NCI-H460 (cell line): ENCODE data around the gene SMCO1. TPM values are rescaled to one million over a fixed set of nuclear protein-coding genes. Genes with fewer than 3 reads are reported as not detected.
"Not testable (repeated sequence)": the region's sequence is repeated elsewhere in the genome, so short reads cannot be mapped to it uniquely, and the experiment has no call there.

Source experiments
- DNase-seq: peaks from one replicate; pipeline ENCODE4 v3.0.0-alpha.2; 2016; ENCODE audit warnings: low read depth; ENCODE audit errors: extremely low read depth
- total RNA-seq: library from RNA; depleted of rRNA; stranded (reverse); fragments of >200 nt; shearing (Covaris generic); gene quantifications from 2 replicates; pipeline ENCODE4 v1.2.3, GENCODE V29; 2014

SMCO1 gene
- total RNA-seq, 1 experiment from 2014 or later: not detected

- no peak for DNase-seq
Measured at GRCh38 chr3:196523841-196524240, 8.7 kb upstream of the SMCO1 start.

GRCh38 chr3:196521291-196521690, 6.1 kb upstream of the SMCO1 start:
- DNase-seq: not testable (repeated sequence)

- no peak for DNase-seq
Measured at GRCh38 chr3:196519718-196520082, 4.6 kb upstream of the SMCO1 start.

DNA sequence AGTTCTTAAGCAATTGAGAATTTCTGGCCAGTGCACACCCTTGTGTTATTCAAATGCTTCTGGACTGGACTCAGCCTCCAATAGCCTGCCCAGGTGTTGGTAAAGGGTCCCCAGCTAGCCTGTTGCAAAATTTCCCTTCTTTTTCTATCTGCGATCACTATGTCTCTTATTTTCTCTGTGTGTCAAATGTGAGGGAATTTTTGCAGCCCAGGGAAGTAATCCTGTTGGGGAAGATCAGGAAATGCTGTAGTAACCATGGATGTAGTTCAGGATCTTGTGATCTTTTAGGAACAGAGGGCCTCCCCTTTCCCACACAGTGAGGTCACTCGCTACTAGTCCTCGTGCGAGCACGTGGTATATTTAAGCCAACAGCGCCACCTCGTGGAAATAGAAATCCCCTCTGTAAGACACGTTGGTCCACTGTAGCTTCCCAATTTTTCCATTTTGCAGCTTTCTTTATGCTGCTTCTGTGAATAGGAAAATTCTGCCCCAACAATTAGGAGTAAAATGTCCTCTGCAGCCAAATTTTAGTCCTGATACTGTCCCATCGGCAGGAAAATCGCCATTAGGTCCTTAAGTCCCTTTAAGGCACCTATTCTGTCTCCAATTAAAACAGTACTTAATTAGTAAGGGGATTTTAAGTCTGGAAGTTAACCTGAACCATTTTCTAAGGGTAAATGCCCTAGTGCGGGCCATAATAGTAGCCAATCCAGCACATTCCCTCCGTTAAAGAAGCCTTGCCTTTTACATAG, 4.0 kb upstream of the SMCO1 start:
- DNase-seq: no peak

DNA sequence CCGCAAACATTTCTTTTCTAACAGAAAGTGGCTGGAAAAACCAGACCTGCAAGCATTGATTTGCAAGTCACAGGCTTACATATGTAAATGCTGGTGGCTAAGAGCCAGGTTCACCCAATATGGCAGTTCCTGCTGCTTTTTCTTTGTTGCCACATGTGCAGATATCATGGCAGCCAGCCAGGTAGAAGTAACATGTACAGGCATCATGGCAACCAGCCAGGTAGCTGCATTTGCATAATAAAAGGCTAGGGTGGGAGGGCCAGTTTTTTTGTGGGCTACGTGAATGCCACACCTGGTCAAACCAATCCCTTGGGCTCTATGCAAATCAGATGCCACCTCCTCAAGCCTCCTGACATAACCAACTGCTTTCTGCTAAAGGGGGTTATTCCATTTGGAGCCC, 2.8 kb upstream of the SMCO1 start:
- DNase-seq: no peak

DNA sequence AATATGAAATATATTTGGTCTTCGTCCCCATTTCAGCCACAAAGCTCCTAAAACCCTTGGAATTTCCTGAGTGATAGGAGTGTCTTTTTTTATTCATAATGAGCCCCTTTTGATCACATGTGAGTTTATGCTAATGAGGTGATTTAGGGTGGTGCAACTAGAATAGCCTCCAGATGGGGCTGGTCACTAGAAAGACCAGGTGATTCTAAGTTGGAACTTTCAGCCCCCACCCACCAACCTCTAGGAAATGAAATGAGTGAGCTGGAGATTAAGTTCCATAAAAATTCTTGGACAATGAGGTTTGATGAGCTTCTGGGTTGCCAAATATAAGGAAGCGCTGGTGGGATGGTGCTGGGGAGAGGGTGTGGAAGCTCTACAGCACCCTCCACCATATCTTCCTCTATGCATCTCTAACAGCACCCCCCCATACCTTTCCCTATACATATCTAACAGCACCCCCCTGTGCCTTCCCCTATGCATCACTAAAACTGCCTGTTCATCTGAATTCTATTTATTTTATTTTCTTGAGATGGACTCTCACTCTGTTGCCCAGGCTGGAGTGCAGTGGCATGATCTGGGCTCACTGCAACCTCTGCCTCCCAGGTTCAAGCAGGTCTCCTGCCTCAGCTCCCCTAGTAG, 2.1 kb upstream of the SMCO1 start:
- DNase-seq: no peak

- no peak for DNase-seq
Measured at GRCh38 chr3:196514350-196514716, 813 bp downstream of the SMCO1 start.

GRCh38 chr3:196513697-196514349, 1.3 kb downstream of the SMCO1 start:
- no peak for DNase-seq

DNA sequence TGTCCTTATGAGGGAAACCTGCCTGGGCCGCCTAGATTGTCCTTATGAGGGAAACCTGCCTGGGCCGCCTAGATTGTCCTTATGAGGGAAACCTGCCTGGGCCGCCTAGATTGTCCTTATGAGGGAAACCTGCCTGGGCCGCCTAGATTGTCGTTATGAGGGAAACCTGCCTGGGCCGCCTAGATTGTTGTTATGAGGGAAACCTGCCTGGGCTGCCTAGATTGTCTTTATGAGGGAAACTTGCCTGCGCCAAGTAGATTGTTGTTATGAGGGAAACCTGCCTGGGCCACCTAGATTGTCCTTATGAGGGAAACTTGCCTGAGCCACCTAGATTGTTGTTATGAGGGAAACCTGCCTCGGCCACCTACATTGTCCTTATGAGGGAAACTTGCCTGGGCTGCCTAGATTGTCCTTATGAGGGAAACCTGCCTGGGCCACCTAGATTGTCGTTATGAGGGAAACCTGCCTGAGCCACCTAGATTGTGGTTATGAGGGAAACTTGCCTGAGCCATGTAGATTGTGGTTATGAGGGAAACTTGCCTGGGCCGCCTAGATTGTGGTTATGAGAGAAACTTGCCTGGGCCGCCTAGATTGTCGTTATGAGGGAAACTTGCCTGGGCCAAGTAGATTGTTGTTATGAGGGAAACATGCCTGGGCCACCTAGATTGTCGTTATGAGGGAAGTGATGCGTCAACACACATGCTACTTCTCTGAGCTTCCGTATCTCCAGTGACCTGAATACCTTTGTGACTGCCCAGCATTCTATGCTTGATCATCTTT, 3.3 kb downstream of the SMCO1 start:
- not testable (repeated sequence) for DNase-seq

DNA sequence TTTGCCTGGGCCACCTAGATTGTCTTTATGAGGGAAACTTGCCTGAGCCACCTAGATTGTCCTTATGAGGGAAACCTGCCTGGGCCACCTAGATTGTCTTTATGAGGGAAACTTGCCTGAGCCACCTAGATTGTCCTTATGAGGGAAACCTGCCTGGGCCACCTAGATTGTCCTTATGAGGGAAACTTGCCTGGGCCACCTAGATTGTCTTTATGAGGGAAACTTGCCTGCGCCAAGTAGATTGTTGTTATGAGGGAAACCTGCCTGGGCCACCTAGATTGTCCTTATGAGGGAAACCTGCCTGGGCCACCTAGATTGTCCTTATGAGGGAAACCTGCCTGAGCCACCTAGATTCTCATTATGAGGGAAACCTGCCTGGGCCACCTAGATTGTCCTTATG, 4.0 kb downstream of the SMCO1 start:
- not testable (repeated sequence) for DNase-seq

DNA sequence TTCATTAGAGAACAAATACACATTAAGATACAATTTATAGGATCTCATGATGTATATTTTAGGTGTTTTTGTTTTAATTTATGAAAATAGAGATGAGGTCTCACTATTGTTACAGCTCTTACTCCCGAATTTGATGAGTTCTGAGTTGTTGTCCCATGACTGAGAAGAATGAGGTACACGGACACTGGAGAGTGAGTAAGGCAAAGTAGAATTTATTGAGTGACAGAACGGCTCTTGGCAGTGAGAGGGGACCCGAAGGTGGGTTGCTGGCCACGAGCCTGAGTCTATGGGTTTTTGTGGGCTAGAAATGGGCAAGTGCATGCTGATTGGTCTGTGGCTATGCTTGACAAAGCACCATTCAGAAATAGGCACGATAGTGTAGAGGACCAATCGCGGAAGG, 8.5 kb downstream of the SMCO1 start:
- no peak for DNase-seq

DNA sequence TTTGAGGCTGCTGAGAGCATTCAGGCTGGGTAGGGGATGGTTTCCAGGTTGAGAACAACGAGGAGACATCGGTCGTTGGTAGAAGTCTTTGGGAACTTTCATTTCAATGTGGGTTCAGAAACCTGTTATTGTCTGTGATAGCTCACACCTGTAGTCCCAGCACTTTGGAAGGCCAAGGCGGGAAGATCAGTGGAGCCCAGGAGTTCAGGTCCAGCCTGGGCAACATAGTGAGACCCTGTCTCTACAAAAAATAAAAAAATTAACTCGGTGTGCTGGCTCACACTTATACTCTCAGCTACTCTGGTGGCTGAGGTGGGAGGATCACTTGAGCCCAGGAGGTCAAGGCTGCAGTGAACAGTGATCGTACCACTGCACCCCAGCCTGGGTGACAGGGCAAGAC, 10.6 kb downstream of the SMCO1 start:
- DNase-seq: no peak

DNA sequence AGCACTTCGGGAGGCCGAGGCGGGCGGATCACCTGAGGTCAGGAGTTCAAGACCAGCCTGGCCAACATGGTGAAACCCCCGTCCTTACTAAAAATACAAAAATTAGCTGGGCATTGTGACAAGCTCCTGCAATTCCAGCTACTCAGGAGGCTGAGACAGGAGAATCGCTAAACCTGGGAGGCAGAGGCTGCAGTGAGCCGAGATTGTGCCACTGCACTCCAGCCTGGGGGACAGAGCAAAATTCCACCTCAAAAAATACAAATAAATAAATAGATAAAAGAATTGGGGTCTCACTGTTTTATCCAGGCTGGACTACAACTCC, 11.1 kb downstream of the SMCO1 start:
- DNase-seq: not testable (repeated sequence)

- peak; percentile 88 for DNase-seq
Measured at GRCh38 chr3:196503196-196504076, 11.7 kb downstream of the SMCO1 start, which contains the start of gene RNF168. TSS of gene RNF168 (minus strand) at chr3:196503768. CDS start at chr3:196503173, 595 bp downstream.

GRCh38 chr3:196502775-196503195, 12.4 kb downstream of the SMCO1 start:
- DNase-seq: no peak

GRCh38 chr3:196501316-196502044, 13.7 kb downstream of the SMCO1 start:
- DNase-seq: no peak

DNA sequence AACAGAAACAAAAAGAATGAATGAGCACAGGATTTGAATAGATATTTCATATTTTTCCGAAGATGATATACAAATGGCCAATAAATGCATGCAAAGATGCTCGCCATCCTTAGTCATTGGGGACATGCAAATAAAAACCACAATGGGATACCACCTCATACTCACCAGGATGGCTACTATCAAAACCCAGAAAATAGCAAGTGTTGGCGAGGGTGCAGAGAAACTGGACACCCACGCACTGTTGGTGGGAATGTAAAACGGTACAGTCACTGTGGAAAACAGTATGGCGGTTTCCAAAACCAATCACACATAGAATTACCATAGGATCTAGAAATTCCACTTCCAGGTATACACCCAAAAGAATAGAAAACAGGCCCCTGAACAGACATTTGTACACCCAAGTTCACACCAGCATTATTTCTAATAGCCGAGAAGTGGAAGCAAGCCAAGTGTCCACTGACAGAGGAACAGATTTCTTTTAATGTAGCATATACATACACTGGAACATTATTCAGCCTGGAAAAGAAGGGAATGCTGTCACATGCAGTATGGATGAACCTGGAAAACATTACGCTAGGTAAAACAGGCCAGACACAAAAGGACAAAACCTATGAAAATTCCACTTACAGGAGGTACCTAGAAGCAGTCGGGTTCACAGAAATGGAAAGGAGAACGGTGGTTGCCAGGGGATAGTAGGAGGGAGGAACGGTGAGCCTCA, 15.2 kb downstream of the SMCO1 start:
- no peak for DNase-seq

DNA sequence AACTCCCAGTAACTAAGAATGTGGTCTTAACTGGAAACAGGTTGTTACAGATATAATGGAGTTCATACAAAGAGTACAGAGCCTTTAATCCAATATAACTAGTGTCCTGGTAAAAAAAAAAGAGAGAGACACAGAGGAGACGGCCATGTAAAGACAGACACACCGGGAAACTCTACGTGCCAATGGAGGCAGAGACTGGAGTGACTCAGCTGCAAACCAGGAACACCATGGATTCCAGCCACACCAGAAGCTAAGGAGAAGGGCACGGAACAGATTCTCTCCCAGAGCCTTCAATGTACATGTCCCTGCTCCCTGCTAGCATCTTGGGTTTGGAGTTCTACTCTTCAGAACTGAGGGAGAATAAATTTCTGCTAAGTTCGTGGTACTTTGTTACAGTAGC, 16.1 kb downstream of the SMCO1 start:
- no peak for DNase-seq

- no peak for DNase-seq
Measured at GRCh38 chr3:196498297-196498696, 16.8 kb downstream of the SMCO1 start.
